Lung (tissue), 12 donors: ENCODE results near the gene GPNMB. TPM values are rescaled to one million over a fixed set of nuclear protein-coding genes. Genes with fewer than 3 reads are reported as not detected.

Source experiments
- ATAC-seq: fragments of 200-7000 bp; cut with Tn5 transposase; one replicate; pipeline ENCODE4 v1.9.1; 2020; ENCODE audit warnings: moderate number of reproducible peaks; ENCODE audit not compliant: insufficient read depth, low FRiP score
- DNase-seq, 3 donors: peaks; one replicate each; pipeline ENCODE4 v3.0.0-alpha.2; 2013 to 2017
- H3K27ac ChIP-seq, 2 donors: one replicate each; pipeline ENCODE4 v1.5.1; 2013; ENCODE audit warnings: mild to moderate bottlenecking in 2 of 2, moderate library complexity in 2 of 2, control low read depth in 1 of 2, inconsistent platforms in 1 of 2, low read depth in 1 of 2, low read length in 1 of 2
- H3K27me3 ChIP-seq, 3 donors: one replicate each; pipeline ENCODE4 v1.5.1; 2013; ENCODE audit warnings: low read length in 2 of 3; ENCODE audit not compliant: control insufficient read depth in 3 of 3, insufficient read depth in 3 of 3
- H3K36me3 ChIP-seq, 4 donors: one replicate each; pipeline ENCODE4 v1.5.1; 2013; ENCODE audit warnings: low read length in 4 of 4, mild to moderate bottlenecking in 1 of 4, moderate library complexity in 1 of 4; ENCODE audit not compliant: control insufficient read depth in 4 of 4, insufficient read depth in 4 of 4
- H3K4me1 ChIP-seq, 5 donors: one replicate each; pipeline ENCODE4 v1.5.1; 2013; ENCODE audit warnings: low read length in 5 of 5, mild to moderate bottlenecking in 2 of 5, moderate library complexity in 1 of 5; ENCODE audit not compliant: control insufficient read depth in 5 of 5, insufficient read depth in 5 of 5
- H3K4me3 ChIP-seq: one replicate; pipeline ENCODE4 v1.5.1; 2013; ENCODE audit warnings: mild to moderate bottlenecking, control low read depth, moderate library complexity
- H3K9ac ChIP-seq, 2 donors: one replicate each; pipeline ENCODE4 v1.5.1; 2013; ENCODE audit warnings: low read length in 2 of 2, control low read depth in 1 of 2; ENCODE audit not compliant: insufficient read depth in 1 of 2
- H3K9me3 ChIP-seq, 4 donors: one replicate each; pipeline ENCODE4 v1.5.1; 2013; ENCODE audit warnings: low read length in 3 of 4, mild to moderate bottlenecking in 1 of 4, moderate library complexity in 1 of 4; ENCODE audit not compliant: control insufficient read depth in 4 of 4, insufficient read depth in 3 of 4
- CTCF ChIP-seq: IDR thresholded peaks from 2 replicates; pipeline ENCODE4 v1.5.1; 2012; ENCODE audit warnings: mild to moderate bottlenecking; ENCODE audit errors: control extremely low read depth, extremely low read depth
- WGBS, 2 donors: extraction: QIAGEN DNeasy Blood & Tissue Kit; methylation state at CpG; one replicate each; pipeline ENCODE4 v1.1.7; 2013; 5-methylcytosine and 5-hydroxymethylcytosine counted together
- polyA plus RNA-seq, 2 donors: library from polyadenylated mRNA; stranded (reverse); fragments of 200-250 nt; gene quantifications; one replicate each; pipeline ENCODE4 v1.2.1, GENCODE V29; 2013
- total RNA-seq, 2 donors: library from RNA; depleted of rRNA in 1 of 2; stranded (reverse); fragments of >200 nt in 1 of 2; gene quantifications; one replicate each; pipeline ENCODE4 v1.2.1, GENCODE V29; 2014 to 2021
- donor health status: control.
- donor health status: control.
- donor health status: Bipolar disorder and iron deficiency.
- donor health status: healthy.
- donor health status: DM: yes; HTN: yes; CAD: no.

GPNMB gene
- total and polyA plus RNA-seq, 4 donors: 47.7 to 127 (median 77.5) TPM

- no peak for ATAC-seq
- no peak for DNase-seq
- Histone ChIP-seq H3K27me3 (no peaks in the 10 kb centered on the region), H3K27ac (no peak overlapping the region), H3K4me3 (no peak overlapping the region), H3K9ac (no peak overlapping the region), H3K4me1 (no peaks in the 10 kb centered on the region), H3K9me3 (no peaks in the 10 kb centered on the region), H3K36me3 (no peaks in the 10 kb centered on the region)
- WGBS, 2 donors: 87 to 90% methylated on average over 2 of the region's 2 CpGs
- TF ChIP-seq CTCF: no peak
These were observed 34.2 kb upstream of the GPNMB start for GRCh38 chr7:23212395-23212794.

GRCh38 chr7:23212841-23213240 lies 33.7 kb upstream of the GPNMB start:
- 79 to 80% methylated on average over 4 of the region's 4 CpGs for WGBS, 2 donors
- no peak overlapping the region for H3K27ac ChIP-seq

GRCh38 chr7:23213755-23214154 lies 32.8 kb upstream of the GPNMB start:
- 92 to 94% methylated on average over 11 of the region's 11 CpGs for WGBS, 2 donors
- DNase-seq (no peak), ATAC-seq (no peak)
- H3K36me3 ChIP-seq: no peaks in the 10 kb centered on the region
- no peak overlapping the region for H3K9ac ChIP-seq
- H3K4me3 ChIP-seq: no peak overlapping the region
- no peak overlapping the region for H3K27ac ChIP-seq
- H3K4me1 ChIP-seq: no peaks in the 10 kb centered on the region
- no peaks in the 10 kb centered on the region for H3K9me3 ChIP-seq
- TF ChIP-seq CTCF: no peak
- H3K27me3 ChIP-seq: no peaks in the 10 kb centered on the region

More at GRCh38 chr7:23212841-23213240, 33.7 kb upstream of the GPNMB start:
- Histone ChIP-seq H3K9ac (no peak overlapping the region), H3K4me3 (no peak overlapping the region), H3K4me1 (no peaks in the 10 kb centered on the region), H3K27me3 (no peaks in the 10 kb centered on the region), H3K36me3 (no peaks in the 10 kb centered on the region), H3K9me3 (no peaks in the 10 kb centered on the region)
- no peak for DNase-seq
- no peak for ATAC-seq
- no peak for TF ChIP-seq CTCF

GRCh38 chr7:23214423-23214822 lies 32.2 kb upstream of the GPNMB start:
- no peak overlapping the region for H3K4me3 ChIP-seq
- no peaks in the 10 kb centered on the region for H3K9me3 ChIP-seq
- TF ChIP-seq CTCF: no peak
- ATAC-seq: no peak
- H3K4me1 ChIP-seq: no peaks in the 10 kb centered on the region
- 94 to 97% methylated on average over 5 of the region's 5 CpGs for WGBS, 2 donors
- no peak overlapping the region for H3K9ac ChIP-seq
- no peaks in the 10 kb centered on the region for H3K36me3 ChIP-seq
- no peak overlapping the region for H3K27ac ChIP-seq
- DNase-seq: no peak
- no peaks in the 10 kb centered on the region for H3K27me3 ChIP-seq
